Kidney epithelial cell (primary cell): ENCODE measurements around the gene DLGAP4. TPM values are rescaled to one million over a fixed set of nuclear protein-coding genes. Genes with fewer than 3 reads are reported as not detected.
A peak's percentile ranks its signal among the peaks of the same experiment; 100 is the strongest.

Experiments
- DNase-seq: peaks from one replicate; pipeline ENCODE4 v3.0.0-alpha.2; 2010; ENCODE audit warnings: low read depth
- H3K27me3 ChIP-seq: 2 replicates; pipeline ENCODE4 v1.6.0; 2011; ENCODE audit warnings: low read length; ENCODE audit not compliant: control insufficient read depth, insufficient read depth
- H3K36me3 ChIP-seq: 2 replicates; pipeline ENCODE4 v1.5.1; 2011; ENCODE audit warnings: low read length; ENCODE audit not compliant: control insufficient read depth, insufficient read depth
- H3K4me3 ChIP-seq: 2 replicates; pipeline ENCODE4 v1.5.1; 2011; ENCODE audit warnings: low read depth, mild to moderate bottlenecking, control low read depth, low read length
- total RNA-seq: library from RNA; depleted of rRNA; stranded (reverse); fragments of >200 nt; gene quantifications from 2 replicates; pipeline ENCODE4 v1.2.3, GENCODE V29; 2015
- TF ChIP-seq, protein P1 (sequence below): IDR thresholded peaks from 2 replicates; pipeline ENCODE4 v1.5.1; 2011; ENCODE audit warnings: mild to moderate bottlenecking, moderate library complexity, low read length, control low read depth, inconsistent platforms; ENCODE audit not compliant: insufficient read depth, poor library complexity, severe bottlenecking

DLGAP4 gene
- total RNA-seq, 1 donor from 2014 or later, result 78.4 TPM

DNA sequence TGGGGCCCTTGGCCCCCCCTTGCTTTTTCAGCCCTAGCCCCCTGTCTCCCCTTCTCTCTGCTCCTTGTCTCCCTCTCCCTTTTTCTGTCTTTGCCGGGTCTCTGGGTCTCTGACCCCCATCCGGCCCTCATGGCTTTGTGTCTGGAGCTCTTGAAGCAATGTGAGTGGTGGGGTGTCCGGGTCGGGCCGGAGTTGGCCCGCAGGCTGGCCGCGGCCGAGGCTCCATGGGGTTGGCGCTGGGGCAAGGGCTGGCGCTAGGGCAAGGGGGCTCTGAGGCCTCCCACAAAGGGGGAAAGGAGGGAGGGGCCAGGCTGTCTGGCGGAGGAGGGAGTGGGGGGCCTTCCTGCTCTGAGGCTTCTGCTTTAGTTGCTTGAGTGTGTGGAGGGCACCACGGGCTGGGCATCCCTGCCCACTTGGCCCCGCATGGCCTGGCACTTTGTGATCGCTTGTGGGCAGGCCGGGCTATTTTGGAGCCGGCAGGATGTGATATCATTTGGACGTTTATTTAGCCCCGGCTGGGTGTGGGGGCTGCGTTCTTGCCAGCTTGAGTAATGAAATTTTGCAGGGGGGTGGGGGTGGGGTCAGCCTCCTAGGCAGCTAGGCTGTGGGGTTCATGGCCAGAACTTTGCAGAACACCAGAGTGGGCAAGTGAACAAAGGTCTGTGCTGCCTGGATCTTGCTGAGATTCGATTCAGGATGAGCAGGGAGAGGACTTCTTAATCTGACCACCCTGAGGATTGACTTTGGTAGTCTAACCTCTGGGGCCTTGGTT lies 156.5 kb downstream of the DLGAP4 start:
- DNase-seq, result no peak
- Histone ChIP-seq H3K36me3 (no peaks in the 10 kb centered on the region), H3K27me3 (no peaks in the 10 kb centered on the region), H3K4me3 (peak overlapping the region; percentile 94)
- TF ChIP-seq, protein P1, sequence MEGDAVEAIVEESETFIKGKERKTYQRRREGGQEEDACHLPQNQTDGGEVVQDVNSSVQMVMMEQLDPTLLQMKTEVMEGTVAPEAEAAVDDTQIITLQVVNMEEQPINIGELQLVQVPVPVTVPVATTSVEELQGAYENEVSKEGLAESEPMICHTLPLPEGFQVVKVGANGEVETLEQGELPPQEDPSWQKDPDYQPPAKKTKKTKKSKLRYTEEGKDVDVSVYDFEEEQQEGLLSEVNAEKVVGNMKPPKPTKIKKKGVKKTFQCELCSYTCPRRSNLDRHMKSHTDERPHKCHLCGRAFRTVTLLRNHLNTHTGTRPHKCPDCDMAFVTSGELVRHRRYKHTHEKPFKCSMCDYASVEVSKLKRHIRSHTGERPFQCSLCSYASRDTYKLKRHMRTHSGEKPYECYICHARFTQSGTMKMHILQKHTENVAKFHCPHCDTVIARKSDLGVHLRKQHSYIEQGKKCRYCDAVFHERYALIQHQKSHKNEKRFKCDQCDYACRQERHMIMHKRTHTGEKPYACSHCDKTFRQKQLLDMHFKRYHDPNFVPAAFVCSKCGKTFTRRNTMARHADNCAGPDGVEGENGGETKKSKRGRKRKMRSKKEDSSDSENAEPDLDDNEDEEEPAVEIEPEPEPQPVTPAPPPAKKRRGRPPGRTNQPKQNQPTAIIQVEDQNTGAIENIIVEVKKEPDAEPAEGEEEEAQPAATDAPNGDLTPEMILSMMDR, result no peak

GRCh38 chr20:36463212-36464061 lies 157.3 kb downstream of the DLGAP4 start:
- DNase-seq, result no peak
- TF ChIP-seq, protein P1, result no peak
- Histone ChIP-seq H3K27me3 (no peaks in the 10 kb centered on the region), H3K4me3 (peak overlapping the region; percentile 94), H3K36me3 (no peaks in the 10 kb centered on the region)

- Histone ChIP-seq H3K27me3 (no peaks in the 10 kb centered on the region), H3K36me3 (no peaks in the 10 kb centered on the region), H3K4me3 (no peak overlapping the region)
- TF ChIP-seq, protein P1, result no peak
- no peak for DNase-seq
These were observed 159.3 kb downstream of the DLGAP4 start for GRCh38 chr20:36465109-36466080.

- no peaks in the 10 kb centered on the region for H3K36me3 ChIP-seq
- TF ChIP-seq, protein P1, result no peak
- DNase-seq, result no peak
- H3K27me3 ChIP-seq, result no peaks in the 10 kb centered on the region
- no peak overlapping the region for H3K4me3 ChIP-seq
These were observed 159.9 kb downstream of the DLGAP4 start for GRCh38 chr20:36466089-36466488.

- no peak overlapping the region for H3K4me3 ChIP-seq
- no peak for DNase-seq
- TF ChIP-seq, protein P1, result no peak
- H3K27me3 ChIP-seq, result no peaks in the 10 kb centered on the region
- H3K36me3 ChIP-seq, result no peaks in the 10 kb centered on the region
These were observed 161.2 kb downstream of the DLGAP4 start for GRCh38 chr20:36467076-36467999.
